PC-9 (cell line): ENCODE measurements around the gene ARHGAP26. TPM values are rescaled to one million over a fixed set of nuclear protein-coding genes. Genes with fewer than 3 reads are reported as not detected.

Source experiments
- BruUV-seq: library from RNA; stranded (reverse); fragments of 400-500 nt; replicated peaks from 2 replicates; lab custom pipeline; 2021; lab: Mats Ljungman, UMichigan
- CTCF ChIA-PET: fragments of 300-600 bp; sonication (Branson Sonifier 250); formaldehyde crosslinking; loops from one replicate; lab custom pipeline; 2022; ENCODE audit warnings: antibody characterized with exemption; lab: Charles Lee
- POLR2A ChIA-PET: fragments of 300-600 bp; sonication (Branson Sonifier 250); formaldehyde crosslinking; loops from one replicate; lab custom pipeline; 2022; ENCODE audit warnings: antibody characterized with exemption; ENCODE audit not compliant: unreplicated experiment; lab: Charles Lee
- DNase-seq, 2 experiments: peaks; one replicate each; pipeline versions ENCODE4 v3.0.0 to v3.0.0-alpha.2; 2015 to 2022; ENCODE audit warnings: mixed read lengths in 1 of 2
- H2AFZ ChIP-seq: fragments of 200-600 bp; sonication (generic); 2 replicates; pipeline ENCODE4 v1.8.1; 2017; ENCODE audit warnings: antibody characterized with exemption
- H3F3A ChIP-seq: fragments of 200-600 bp; sonication (generic); 2 replicates; pipeline ENCODE4 v1.8.1; 2017; ENCODE audit warnings: antibody characterized with exemption, mild to moderate bottlenecking, low read depth; ENCODE audit not compliant: insufficient read depth
- H3K27ac ChIP-seq: fragments of 200-600 bp; sonication (generic); 2 replicates; pipeline ENCODE4 v1.6.1; 2016; ENCODE audit warnings: mixed run types
- H3K27me3 ChIP-seq: fragments of 200-600 bp; sonication (generic); 2 replicates; pipeline ENCODE4 v1.6.1; 2016; ENCODE audit warnings: low read depth, mixed run types; ENCODE audit not compliant: insufficient read depth
- H3K36me3 ChIP-seq: fragments of 200-600 bp; sonication (generic); 2 replicates; pipeline ENCODE4 v1.6.1; 2016; ENCODE audit warnings: low read depth, mixed run types
- H3K4me1 ChIP-seq: fragments of 200-600 bp; sonication (generic); replicated peaks from 2 replicates; pipeline ENCODE4 v1.6.1; 2016; ENCODE audit warnings: mixed run types; ENCODE audit not compliant: insufficient read depth
- H3K4me2 ChIP-seq: fragments of 200-600 bp; sonication (generic); 2 replicates; pipeline ENCODE4 v1.6.1; 2017; ENCODE audit warnings: mixed run types
- H3K4me3 ChIP-seq: fragments of 200-600 bp; sonication (generic); 2 replicates; pipeline ENCODE4 v1.6.1; 2016; ENCODE audit warnings: mixed run types
- H3K79me2 ChIP-seq: fragments of 200-600 bp; sonication (generic); 2 replicates; pipeline ENCODE4 v1.6.1; 2017; ENCODE audit warnings: low read depth, mixed run types
- H3K9me2 ChIP-seq: fragments of 200-600 bp; sonication (generic); 2 replicates; pipeline ENCODE4 v1.8.1; 2017; ENCODE audit warnings: mild to moderate bottlenecking; ENCODE audit not compliant: insufficient read depth
- H3K9me3 ChIP-seq: fragments of 200-600 bp; sonication (generic); 2 replicates; pipeline ENCODE4 v1.8.1; 2016; ENCODE audit warnings: low read depth; ENCODE audit not compliant: insufficient read depth
- H4K20me1 ChIP-seq: fragments of 200-600 bp; sonication (generic); 2 replicates; pipeline ENCODE4 v1.8.1; 2017; ENCODE audit not compliant: insufficient read depth
- EZH2 ChIP-seq: fragments of 200-600 bp; sonication (generic); IDR thresholded peaks from 2 replicates; pipeline ENCODE4 v1.8.0; 2017; ENCODE audit warnings: antibody characterized with exemption, low read depth
- intact Hi-C: fragments of 100-400 bp; cut with micrococcal nuclease; formaldehyde crosslinking; loops from one replicate; pipeline ENCODE4 v1.10.0; 2022; ENCODE audit not compliant: unreplicated experiment
- total RNA-seq: library from RNA; stranded (reverse); gene quantifications from 2 replicates; pipeline ENCODE4 v1.2.3, GENCODE V29; 2021
- TF ChIP-seq, protein P1 (sequence below): fragments of 200-600 bp; sonication (generic); conservative IDR thresholded peaks from 2 replicates; pipeline ENCODE4 v1.6.1; 2017; ENCODE audit warnings: mixed run types, antibody characterized with exemption, mild to moderate bottlenecking, moderate library complexity

The ARHGAP26 gene
- total RNA-seq, 1 experiment from 2014 or later, result 29.7 TPM

DNA sequence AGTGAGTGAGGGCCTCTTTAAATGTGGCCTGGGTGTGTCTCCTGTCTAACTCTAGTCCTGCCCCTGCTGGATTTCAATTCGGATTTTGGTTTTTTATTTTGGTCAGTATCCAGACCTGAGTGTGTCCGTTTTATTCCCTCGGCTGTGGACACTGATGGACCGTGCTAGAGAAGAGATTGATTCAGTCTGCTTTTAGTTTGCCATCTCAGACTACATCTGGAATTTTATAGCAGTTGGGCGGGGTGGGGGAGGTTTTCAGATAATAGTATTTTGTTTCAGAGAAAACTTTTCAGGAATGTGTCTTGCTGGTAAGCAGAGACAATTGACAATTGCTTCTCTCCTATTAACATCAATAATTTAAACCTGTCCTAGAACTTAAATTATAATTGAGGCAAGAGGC, 308.1 kb downstream of the ARHGAP26 start:
- Histone ChIP-seq H3K4me1 (no peaks in the 10 kb centered on the region), H3K27ac (no peak overlapping the region), H2AFZ (no peak overlapping the region), H3K9me3 (no peaks in the 10 kb centered on the region), H3K4me2 (no peak overlapping the region), H3K79me2 (no peaks in the 10 kb centered on the region), H3K4me3 (no peak overlapping the region), H4K20me1 (no peaks in the 10 kb centered on the region), H3K9me2 (no peaks in the 10 kb centered on the region), H3F3A (no peaks in the 10 kb centered on the region), H3K36me3 (no peaks in the 10 kb centered on the region), H3K27me3 (no peaks in the 10 kb centered on the region)
- POLR2A ChIA-PET, result no interaction called here
- TF ChIP-seq, protein P1, sequence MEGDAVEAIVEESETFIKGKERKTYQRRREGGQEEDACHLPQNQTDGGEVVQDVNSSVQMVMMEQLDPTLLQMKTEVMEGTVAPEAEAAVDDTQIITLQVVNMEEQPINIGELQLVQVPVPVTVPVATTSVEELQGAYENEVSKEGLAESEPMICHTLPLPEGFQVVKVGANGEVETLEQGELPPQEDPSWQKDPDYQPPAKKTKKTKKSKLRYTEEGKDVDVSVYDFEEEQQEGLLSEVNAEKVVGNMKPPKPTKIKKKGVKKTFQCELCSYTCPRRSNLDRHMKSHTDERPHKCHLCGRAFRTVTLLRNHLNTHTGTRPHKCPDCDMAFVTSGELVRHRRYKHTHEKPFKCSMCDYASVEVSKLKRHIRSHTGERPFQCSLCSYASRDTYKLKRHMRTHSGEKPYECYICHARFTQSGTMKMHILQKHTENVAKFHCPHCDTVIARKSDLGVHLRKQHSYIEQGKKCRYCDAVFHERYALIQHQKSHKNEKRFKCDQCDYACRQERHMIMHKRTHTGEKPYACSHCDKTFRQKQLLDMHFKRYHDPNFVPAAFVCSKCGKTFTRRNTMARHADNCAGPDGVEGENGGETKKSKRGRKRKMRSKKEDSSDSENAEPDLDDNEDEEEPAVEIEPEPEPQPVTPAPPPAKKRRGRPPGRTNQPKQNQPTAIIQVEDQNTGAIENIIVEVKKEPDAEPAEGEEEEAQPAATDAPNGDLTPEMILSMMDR, result no peak
- TF ChIP-seq EZH2, result no peak
- DNase-seq, result no peak
- intact Hi-C loops, result no loop called here
- BruUV-seq, result no TSS peak
- CTCF ChIA-PET, result no interaction called here

DNA sequence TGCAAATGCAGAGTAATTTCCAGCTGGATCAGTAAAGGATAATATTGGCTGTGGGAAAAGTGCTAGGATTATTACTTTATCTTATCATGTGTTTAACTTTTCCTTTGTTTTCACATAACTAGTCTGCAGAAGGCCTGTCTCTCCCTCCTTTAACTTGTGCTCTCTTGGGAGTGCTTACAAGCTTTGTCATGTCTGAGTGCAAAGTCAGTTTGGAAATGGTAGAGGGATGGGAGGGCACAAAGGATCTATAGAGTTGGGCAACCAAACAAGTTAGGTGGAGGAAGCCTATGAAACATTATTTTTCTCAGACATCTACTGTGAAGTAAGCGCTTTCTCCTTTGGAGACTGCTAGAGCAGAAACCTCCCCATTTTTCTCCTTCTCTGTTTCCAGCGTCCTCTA, 308.8 kb downstream of the ARHGAP26 start:
- H2AFZ ChIP-seq, result no peak overlapping the region
- intact Hi-C loops, result no loop called here
- H3F3A ChIP-seq, result no peaks in the 10 kb centered on the region
- no peaks in the 10 kb centered on the region for H3K36me3 ChIP-seq
- no peak overlapping the region for H3K27ac ChIP-seq
- BruUV-seq, result no TSS peak
- no peak overlapping the region for H3K4me3 ChIP-seq
- H3K4me2 ChIP-seq, result no peak overlapping the region
- H3K4me1 ChIP-seq, result no peaks in the 10 kb centered on the region
- ChIA-PET POLR2A (no interaction called here), CTCF (no interaction called here)
- no peaks in the 10 kb centered on the region for H4K20me1 ChIP-seq
- no peaks in the 10 kb centered on the region for H3K9me3 ChIP-seq
- no peaks in the 10 kb centered on the region for H3K79me2 ChIP-seq
- no peaks in the 10 kb centered on the region for H3K9me2 ChIP-seq
- no peak for TF ChIP-seq EZH2
- TF ChIP-seq, protein P1, result no peak
- DNase-seq, result no peak
- no peaks in the 10 kb centered on the region for H3K27me3 ChIP-seq

DNA sequence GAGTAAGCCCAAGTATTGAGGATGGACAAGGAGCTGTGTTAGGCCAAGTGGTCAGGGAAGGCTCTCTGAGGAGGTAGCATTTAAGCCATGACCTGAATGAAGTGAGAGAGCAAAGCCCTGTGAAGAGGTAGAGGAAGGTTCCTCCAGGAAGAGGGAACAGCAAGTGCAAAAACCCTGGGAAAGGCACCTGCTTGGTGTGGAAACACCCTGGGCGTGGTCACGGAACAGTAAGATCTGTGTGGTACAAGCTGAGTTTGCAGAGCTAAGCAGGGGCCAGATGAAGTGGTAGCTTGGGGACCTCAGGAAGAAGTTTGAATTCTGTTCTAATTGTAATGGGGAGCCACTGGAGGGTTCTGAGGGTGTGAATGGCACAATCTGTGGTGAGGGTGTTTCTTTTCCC, 310.2 kb downstream of the ARHGAP26 start:
- Histone ChIP-seq H3F3A (no peaks in the 10 kb centered on the region), H3K27ac (no peak overlapping the region), H3K9me2 (no peaks in the 10 kb centered on the region), H3K79me2 (no peaks in the 10 kb centered on the region), H4K20me1 (no peaks in the 10 kb centered on the region), H3K36me3 (no peaks in the 10 kb centered on the region), H2AFZ (no peak overlapping the region), H3K4me3 (no peak overlapping the region), H3K9me3 (no peaks in the 10 kb centered on the region), H3K4me1 (no peaks in the 10 kb centered on the region), H3K27me3 (no peaks in the 10 kb centered on the region), H3K4me2 (no peak overlapping the region)
- ChIA-PET CTCF (no interaction called here), POLR2A (interaction anchor here (0.6 kb wide), 1 partner anchor 616 kb away, joined by 4 read pairs; no protein-coding TSS in a partner anchor)
- intact Hi-C loops, result no loop called here
- DNase-seq, result no peak
- TF ChIP-seq, protein P1, result no peak
- TF ChIP-seq EZH2, result no peak
- no TSS peak for BruUV-seq
